ENCODE measurements around the gene SLC35C1. TPM values are rescaled to one million over a fixed set of nuclear protein-coding genes. Genes with fewer than 3 reads are reported as not detected.

The SLC35C1 gene
- total RNA-seq, 1 experiment from 2014 or later = 9.5 TPM

- BruUV-seq (replicated peaks) = no TSS peak
- H3K4me2 ChIP-seq (ENCODE audit: low read length) = no peak overlapping the region
- H3K36me3 ChIP-seq (ENCODE audit: low read depth, low read length) = 0 out of 2 replicates have a peak, but pooled peaks cover 4% of the 10 kb centered on the region
- no peaks in the 10 kb centered on the region for H4K20me1 ChIP-seq (ENCODE audit: low read length)
- ATAC-seq = no peak
- no peak for DNase-seq
- TF ChIP-seq EZH2phosphoT487 (IDR thresholded peaks at IDR 0.05; ENCODE audit: borderline replicate concordance, low read length) = no peak
- TF ChIP-seq CTCF (conservative IDR thresholded peaks at IDR 0.05; ENCODE audit: low read depth, low read length) = no peak
- TF ChIP-seq EZH2 (IDR thresholded peaks at IDR 0.05; ENCODE audit: low read length, unreplicated experiment) = no peak
- no peaks in the 10 kb centered on the region for H3K9me2 ChIP-seq (replicated peaks; ENCODE audit: low read length)
- H3K4me3 ChIP-seq (ENCODE audit: low read length) = no peak overlapping the region
- peaks cover 12% of the 10 kb centered on the region; the same call in 1 of the 2 replicates for H3K4me1 ChIP-seq (ENCODE audit: insufficient read depth, low read length)
- H3K27ac ChIP-seq (ENCODE audit: low read length) = no peak overlapping the region
- no peaks in the 10 kb centered on the region for H3K9me3 ChIP-seq (ENCODE audit: low read length)
- POLR2A ChIA-PET (ENCODE audit: unreplicated experiment) = no interaction called here
- peaks cover 13% of the 10 kb centered on the region for H3K79me2 ChIP-seq (ENCODE audit: low read length)
- no peak overlapping the region for H3K9ac ChIP-seq (ENCODE audit: low read length)
- H3F3A ChIP-seq (ENCODE audit: low read length, unreplicated experiment) = no peaks in the 10 kb centered on the region
- no peaks in the 10 kb centered on the region for H3K27me3 ChIP-seq (ENCODE audit: low read length)
- CTCF ChIA-PET = no interaction called here
- intact Hi-C loops (cut with micrococcal nuclease) = no loop called here
- H2AFZ ChIP-seq (ENCODE audit: low read length) = no peak overlapping the region
Observed at GRCh38 chr11:45811571-45812290, 6.8 kb downstream of the SLC35C1 start.

- ATAC-seq (no peak), DNase-seq (no peak)
- Histone ChIP-seq H3K9me2 (replicated peaks; ENCODE audit: low read length) (no peaks in the 10 kb centered on the region), H3K79me2 (ENCODE audit: low read length) (peaks cover 1% of the 10 kb centered on the region; the same call in 1 of the 2 replicates), H3K27ac (ENCODE audit: low read length) (no peak overlapping the region), H3K4me2 (ENCODE audit: low read length) (no peak overlapping the region), H3K9me3 (ENCODE audit: low read length) (no peaks in the 10 kb centered on the region), H3K4me3 (ENCODE audit: low read length) (no peak overlapping the region), H3F3A (ENCODE audit: low read length, unreplicated experiment) (no peaks in the 10 kb centered on the region), H3K9ac (ENCODE audit: low read length) (no peak overlapping the region), H2AFZ (ENCODE audit: low read length) (no peak overlapping the region), H3K36me3 (ENCODE audit: low read depth, low read length) (0 out of 2 replicates have a peak, but pooled peaks cover 4% of the 10 kb centered on the region), H3K4me1 (ENCODE audit: insufficient read depth, low read length) (peaks cover under 1% of the 10 kb centered on the region; the same call in 1 of the 2 replicates), H4K20me1 (ENCODE audit: low read length) (no peaks in the 10 kb centered on the region), H3K27me3 (ENCODE audit: low read length) (no peaks in the 10 kb centered on the region)
- no TSS peak for BruUV-seq (replicated peaks)
- ChIA-PET POLR2A (ENCODE audit: unreplicated experiment) (interaction anchor here (0.6 kb wide), 1 partner anchor 109 kb away, joined by 3 read pairs; no protein-coding TSS in a partner anchor), CTCF (no interaction called here)
- TF ChIP-seq CTCF (conservative IDR thresholded peaks at IDR 0.05; ENCODE audit: low read depth, low read length) (no peak), EZH2 (IDR thresholded peaks at IDR 0.05; ENCODE audit: low read length, unreplicated experiment) (no peak), EZH2phosphoT487 (IDR thresholded peaks at IDR 0.05; ENCODE audit: borderline replicate concordance, low read length) (no peak)
- intact Hi-C loops (cut with micrococcal nuclease) = no loop called here
Observed at GRCh38 chr11:45812581-45813548, 7.9 kb downstream of the SLC35C1 start.
